Panc1 (cell line): Measurements from ENCODE around the gene DOCK4. TPM values are rescaled to one million over a fixed set of nuclear protein-coding genes. Genes with fewer than 3 reads are reported as not detected.

ENCODE experiments used
- ATAC-seq: fragments of 200-7000 bp; cut with Tn5 transposase; 2 replicates; pipeline ENCODE4 v1.9.1; 2020; ENCODE audit warnings: mild to moderate bottlenecking, moderate library complexity
- BruUV-seq: library from RNA; stranded (reverse); fragments of 400-500 nt; replicated peaks from 2 replicates; lab custom pipeline; 2021; lab: Mats Ljungman, UMichigan
- CTCF ChIA-PET: fragments of 300-600 bp; sonication (Branson Sonifier 250); formaldehyde crosslinking; loops from one replicate; lab custom pipeline; 2022; ENCODE audit warnings: antibody characterized with exemption; lab: Charles Lee
- POLR2A ChIA-PET: fragments of 300-600 bp; sonication (Branson Sonifier 250); formaldehyde crosslinking; loops from one replicate; lab custom pipeline; 2022; ENCODE audit warnings: antibody characterized with exemption; lab: Charles Lee
- DNase-seq: peaks from one replicate; pipeline ENCODE4 v3.0.0-alpha.2; 2010; ENCODE audit warnings: low read depth, low spot score
- H3K27ac ChIP-seq: 2 replicates; pipeline ENCODE4 v1.5.1; 2011; ENCODE audit warnings: mild to moderate bottlenecking, low read length, inconsistent platforms
- H3K27me3 ChIP-seq: fragments of 200-500 bp; sonication (Bioruptor generic); 2 replicates; pipeline ENCODE4 v1.6.0; 2014; ENCODE audit warnings: low read length, inconsistent platforms; ENCODE audit not compliant: control insufficient read depth, insufficient read depth
- H3K36me3 ChIP-seq: fragments of 200-500 bp; sonication (Bioruptor generic); 2 replicates; pipeline ENCODE4 v1.5.1; 2014; ENCODE audit warnings: inconsistent platforms, mild to moderate bottlenecking, low read length, moderate library complexity; ENCODE audit not compliant: control insufficient read depth, insufficient read depth
- H3K4me1 ChIP-seq: 2 replicates; pipeline ENCODE4 v1.5.1; 2011; ENCODE audit warnings: inconsistent platforms, mild to moderate bottlenecking, low read length, moderate library complexity; ENCODE audit not compliant: control insufficient read depth, insufficient read depth
- H3K4me3 ChIP-seq, 2 experiments: 2 replicates each; pipeline ENCODE4 v1.5.1; 2011 to 2012; ENCODE audit warnings: low read depth in 2 of 2, low read length in 2 of 2, mild to moderate bottlenecking in 2 of 2, inconsistent platforms in 1 of 2, moderate library complexity in 1 of 2
- H3K9me3 ChIP-seq: fragments of 200-500 bp; sonication (Bioruptor generic); 2 replicates; pipeline ENCODE4 v1.5.1; 2014; ENCODE audit warnings: low read depth, mild to moderate bottlenecking, inconsistent platforms, low read length, moderate library complexity; ENCODE audit not compliant: control insufficient read depth, insufficient read depth
- POLR2AphosphoS5 ChIP-seq: IDR thresholded peaks from 2 replicates; pipeline ENCODE4 v1.6.1; 2012; ENCODE audit warnings: mild to moderate bottlenecking, low read depth, low read length, moderate library complexity
- SIN3A ChIP-seq: IDR thresholded peaks from 2 replicates; pipeline ENCODE4 v1.6.1; 2012; ENCODE audit warnings: low read depth, mild to moderate bottlenecking, low read length, moderate library complexity, borderline replicate concordance; ENCODE audit not compliant: insufficient read depth
- TCF7L2 ChIP-seq: IDR thresholded peaks from 2 replicates; pipeline ENCODE4 v1.6.1; 2011; ENCODE audit warnings: mild to moderate bottlenecking, low read depth, low read length, inconsistent platforms
- in situ Hi-C: cut with HindIII; loops from 2 replicates; pipeline ENCODE4 v1.10.0; 2016; ENCODE audit warnings: low sequenced_read_pairs, low pct_unique_long_range_greater_than_20kb
- intact Hi-C: fragments of 100-400 bp; cut with micrococcal nuclease; formaldehyde crosslinking; loops from one replicate; pipeline ENCODE4 v1.10.0; 2022; ENCODE audit not compliant: unreplicated experiment
- total RNA-seq: library from RNA; stranded (reverse); gene quantifications from one replicate; pipeline ENCODE4 v1.2.1, GENCODE V29; 2021; ENCODE audit not compliant: unreplicated experiment
- TF ChIP-seq, protein P1 (sequence below): fragments of 450-650 bp; IDR thresholded peaks from 2 replicates; pipeline ENCODE4 v1.5.1; 2017; ENCODE audit warnings: mild to moderate bottlenecking
- TF ChIP-seq, protein P2 (sequence below), 2 experiments: IDR thresholded peaks; 2 replicates each; pipeline ENCODE4 v1.6.1; 2011 to 2012; ENCODE audit warnings: low read depth in 2 of 2, control low read depth in 1 of 2, low read length in 1 of 2, mild to moderate bottlenecking in 1 of 2, moderate library complexity in 1 of 2; ENCODE audit not compliant: insufficient read depth in 1 of 2

The DOCK4 gene
- total RNA-seq, 1 experiment from 2014 or later = 10.8 TPM

DNA sequence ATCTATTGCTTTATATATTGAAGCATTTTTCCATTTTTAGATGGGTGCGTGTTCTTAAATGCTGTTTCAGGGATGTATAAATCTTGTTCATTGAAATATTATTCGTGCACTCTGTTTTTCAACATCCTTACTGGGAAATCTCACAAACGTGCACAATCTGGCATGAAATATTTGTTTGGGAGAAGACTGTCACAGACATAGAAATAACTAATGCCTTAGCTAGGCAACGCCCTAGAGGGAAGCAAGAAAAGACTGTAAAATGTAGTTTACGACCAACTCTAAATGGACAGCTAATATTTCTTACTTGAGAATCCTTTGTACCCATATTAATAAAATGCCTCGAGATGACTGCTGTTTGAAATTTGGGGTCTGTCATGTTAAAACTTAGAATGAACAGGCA, 8.9 kb downstream of the DOCK4 start:
- no peak overlapping the region for H3K4me3 ChIP-seq
- ATAC-seq (no peak), DNase-seq (no peak)
- intact Hi-C loops = no loop called here
- ChIA-PET CTCF (no interaction called here), POLR2A (no interaction called here)
- H3K36me3 ChIP-seq = no peaks in the 10 kb centered on the region
- TF ChIP-seq SIN3A = no peak
- TF ChIP-seq, protein P1, sequence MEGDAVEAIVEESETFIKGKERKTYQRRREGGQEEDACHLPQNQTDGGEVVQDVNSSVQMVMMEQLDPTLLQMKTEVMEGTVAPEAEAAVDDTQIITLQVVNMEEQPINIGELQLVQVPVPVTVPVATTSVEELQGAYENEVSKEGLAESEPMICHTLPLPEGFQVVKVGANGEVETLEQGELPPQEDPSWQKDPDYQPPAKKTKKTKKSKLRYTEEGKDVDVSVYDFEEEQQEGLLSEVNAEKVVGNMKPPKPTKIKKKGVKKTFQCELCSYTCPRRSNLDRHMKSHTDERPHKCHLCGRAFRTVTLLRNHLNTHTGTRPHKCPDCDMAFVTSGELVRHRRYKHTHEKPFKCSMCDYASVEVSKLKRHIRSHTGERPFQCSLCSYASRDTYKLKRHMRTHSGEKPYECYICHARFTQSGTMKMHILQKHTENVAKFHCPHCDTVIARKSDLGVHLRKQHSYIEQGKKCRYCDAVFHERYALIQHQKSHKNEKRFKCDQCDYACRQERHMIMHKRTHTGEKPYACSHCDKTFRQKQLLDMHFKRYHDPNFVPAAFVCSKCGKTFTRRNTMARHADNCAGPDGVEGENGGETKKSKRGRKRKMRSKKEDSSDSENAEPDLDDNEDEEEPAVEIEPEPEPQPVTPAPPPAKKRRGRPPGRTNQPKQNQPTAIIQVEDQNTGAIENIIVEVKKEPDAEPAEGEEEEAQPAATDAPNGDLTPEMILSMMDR = no peak
- TF ChIP-seq TCF7L2 = no peak
- TF ChIP-seq, protein P2, sequence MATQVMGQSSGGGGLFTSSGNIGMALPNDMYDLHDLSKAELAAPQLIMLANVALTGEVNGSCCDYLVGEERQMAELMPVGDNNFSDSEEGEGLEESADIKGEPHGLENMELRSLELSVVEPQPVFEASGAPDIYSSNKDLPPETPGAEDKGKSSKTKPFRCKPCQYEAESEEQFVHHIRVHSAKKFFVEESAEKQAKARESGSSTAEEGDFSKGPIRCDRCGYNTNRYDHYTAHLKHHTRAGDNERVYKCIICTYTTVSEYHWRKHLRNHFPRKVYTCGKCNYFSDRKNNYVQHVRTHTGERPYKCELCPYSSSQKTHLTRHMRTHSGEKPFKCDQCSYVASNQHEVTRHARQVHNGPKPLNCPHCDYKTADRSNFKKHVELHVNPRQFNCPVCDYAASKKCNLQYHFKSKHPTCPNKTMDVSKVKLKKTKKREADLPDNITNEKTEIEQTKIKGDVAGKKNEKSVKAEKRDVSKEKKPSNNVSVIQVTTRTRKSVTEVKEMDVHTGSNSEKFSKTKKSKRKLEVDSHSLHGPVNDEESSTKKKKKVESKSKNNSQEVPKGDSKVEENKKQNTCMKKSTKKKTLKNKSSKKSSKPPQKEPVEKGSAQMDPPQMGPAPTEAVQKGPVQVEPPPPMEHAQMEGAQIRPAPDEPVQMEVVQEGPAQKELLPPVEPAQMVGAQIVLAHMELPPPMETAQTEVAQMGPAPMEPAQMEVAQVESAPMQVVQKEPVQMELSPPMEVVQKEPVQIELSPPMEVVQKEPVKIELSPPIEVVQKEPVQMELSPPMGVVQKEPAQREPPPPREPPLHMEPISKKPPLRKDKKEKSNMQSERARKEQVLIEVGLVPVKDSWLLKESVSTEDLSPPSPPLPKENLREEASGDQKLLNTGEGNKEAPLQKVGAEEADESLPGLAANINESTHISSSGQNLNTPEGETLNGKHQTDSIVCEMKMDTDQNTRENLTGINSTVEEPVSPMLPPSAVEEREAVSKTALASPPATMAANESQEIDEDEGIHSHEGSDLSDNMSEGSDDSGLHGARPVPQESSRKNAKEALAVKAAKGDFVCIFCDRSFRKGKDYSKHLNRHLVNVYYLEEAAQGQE (IDR thresholded peaks at IDR 0.05; ENCODE audit: insufficient read depth in 1 of 2, low read depth in 2 of 2, low read length in 1 of 2) = no peak
- no peak for TF ChIP-seq POLR2AphosphoS5
- H3K9me3 ChIP-seq = no peaks in the 10 kb centered on the region
- in situ Hi-C loops = no loop called here
- peaks cover 5% of the 10 kb centered on the region for H3K4me1 ChIP-seq
- BruUV-seq = no TSS peak
- no peaks in the 10 kb centered on the region for H3K27me3 ChIP-seq
- H3K27ac ChIP-seq = no peak overlapping the region

DNA sequence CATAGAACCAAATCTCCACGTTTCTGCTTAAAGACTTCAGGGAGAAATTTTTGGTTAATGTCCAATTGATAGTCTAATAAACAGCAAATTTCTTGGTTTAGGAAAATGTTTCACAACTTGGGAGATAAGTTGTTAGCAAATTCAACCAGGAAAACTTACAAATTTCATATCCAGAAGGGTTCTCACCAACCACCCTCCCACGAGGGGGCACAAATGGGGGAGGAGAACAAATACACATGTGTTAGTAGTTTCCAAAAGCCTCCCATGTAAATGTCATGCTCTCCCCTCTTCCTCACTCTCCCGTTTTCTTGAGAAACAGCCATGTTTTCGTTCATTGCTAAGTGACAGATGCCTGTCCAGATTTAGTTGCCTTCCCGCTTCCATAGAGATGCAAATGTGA, 10.5 kb downstream of the DOCK4 start:
- H3K27ac ChIP-seq = no peak overlapping the region
- POLR2A ChIA-PET = no interaction called here
- peaks cover 5% of the 10 kb centered on the region for H3K4me1 ChIP-seq
- no peak overlapping the region for H3K4me3 ChIP-seq
- no peaks in the 10 kb centered on the region for H3K36me3 ChIP-seq
- no TSS peak for BruUV-seq
- no peaks in the 10 kb centered on the region for H3K9me3 ChIP-seq
- TF ChIP-seq, protein P1 = no peak
- TF ChIP-seq, protein P2 (IDR thresholded peaks at IDR 0.05; ENCODE audit: insufficient read depth in 1 of 2, low read depth in 2 of 2, low read length in 1 of 2) = no peak
- in situ Hi-C loops = no loop called here
- DNase-seq (no peak), ATAC-seq (no peak)
- CTCF ChIA-PET = no interaction called here
- intact Hi-C loops = no loop called here
- no peaks in the 10 kb centered on the region for H3K27me3 ChIP-seq
